GM21360 (cell line): ENCODE measurements around the gene FBXO40.
A peak's percentile ranks its signal among the peaks of the same experiment; 100 is the strongest.
"Not testable (repeated sequence)": the region's sequence is repeated elsewhere in the genome, so short reads cannot be mapped to it uniquely, and the experiment has no call there.

ENCODE experiments used
- ATAC-seq: cut with Tn5 transposase; IDR thresholded peaks from one replicate; pipeline ENCODE4 v1.9.1; 2021; ENCODE audit warnings: mild to moderate bottlenecking, moderate library complexity; ENCODE audit not compliant: unreplicated experiment

Gene FBXO40, protein sequence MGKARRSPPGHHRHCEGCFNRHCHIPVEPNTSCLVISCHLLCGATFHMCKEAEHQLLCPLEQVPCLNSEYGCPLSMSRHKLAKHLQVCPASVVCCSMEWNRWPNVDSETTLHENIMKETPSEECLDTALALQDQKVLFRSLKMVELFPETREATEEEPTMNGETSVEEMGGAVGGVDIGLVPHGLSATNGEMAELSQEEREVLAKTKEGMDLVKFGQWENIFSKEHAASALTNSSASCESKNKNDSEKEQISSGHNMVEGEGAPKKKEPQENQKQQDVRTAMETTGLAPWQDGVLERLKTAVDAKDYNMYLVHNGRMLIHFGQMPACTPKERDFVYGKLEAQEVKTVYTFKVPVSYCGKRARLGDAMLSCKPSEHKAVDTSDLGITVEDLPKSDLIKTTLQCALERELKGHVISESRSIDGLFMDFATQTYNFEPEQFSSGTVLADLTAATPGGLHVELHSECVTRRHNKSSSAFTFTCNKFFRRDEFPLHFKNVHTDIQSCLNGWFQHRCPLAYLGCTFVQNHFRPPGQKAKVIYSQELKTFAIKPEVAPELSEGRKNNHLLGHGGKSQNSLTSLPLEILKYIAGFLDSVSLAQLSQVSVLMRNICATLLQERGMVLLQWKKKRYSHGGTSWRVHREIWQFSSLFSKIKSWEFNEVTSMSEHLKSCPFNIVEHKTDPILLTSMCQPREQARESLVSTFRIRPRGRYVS

DNA sequence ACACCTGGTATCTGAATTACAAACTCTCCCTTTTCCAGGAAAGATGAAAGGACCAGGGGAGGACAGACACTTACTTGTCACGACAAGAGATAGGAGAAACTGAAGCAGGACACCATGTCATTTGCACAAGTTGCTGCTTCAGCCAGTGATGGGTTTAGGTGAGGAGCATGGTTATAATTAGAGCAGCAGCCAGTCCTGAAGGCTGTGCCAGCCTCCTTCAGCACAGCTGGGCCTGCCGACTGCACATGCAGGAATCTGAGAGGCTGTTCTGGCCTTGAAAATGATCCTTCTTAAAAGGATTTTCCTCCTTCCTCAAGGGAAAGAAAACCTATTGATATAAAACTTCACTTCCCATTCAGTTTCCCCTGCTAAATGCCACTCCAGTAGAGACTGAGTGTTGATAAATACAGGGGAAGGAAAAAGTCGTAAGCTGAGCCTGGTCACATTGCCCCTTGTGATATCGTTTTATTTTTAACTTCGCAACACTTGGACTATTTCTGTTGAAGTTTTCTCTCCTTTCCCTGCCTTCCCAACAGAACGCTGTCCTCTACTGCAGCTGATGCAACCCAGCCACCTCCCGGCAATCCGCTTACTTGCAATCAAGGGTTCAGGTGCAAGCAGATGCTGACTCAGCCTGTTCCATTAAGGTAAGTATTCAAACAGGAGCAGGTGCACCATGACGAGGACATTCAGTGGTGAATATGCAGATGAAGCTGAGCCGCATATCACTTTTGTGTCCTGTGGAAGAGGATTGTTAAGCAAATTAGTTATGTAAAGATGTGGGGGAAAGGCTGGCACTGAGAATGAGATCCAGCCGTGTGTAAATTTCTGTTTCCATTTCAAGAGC is at the start of gene FBXO40:
TSS of gene FBXO40 (plus strand) at position 524 of the 847 bp plus-strand sequence. CDS start 27,197 bp downstream, outside the sequence.
- no peak for ATAC-seq

DNA sequence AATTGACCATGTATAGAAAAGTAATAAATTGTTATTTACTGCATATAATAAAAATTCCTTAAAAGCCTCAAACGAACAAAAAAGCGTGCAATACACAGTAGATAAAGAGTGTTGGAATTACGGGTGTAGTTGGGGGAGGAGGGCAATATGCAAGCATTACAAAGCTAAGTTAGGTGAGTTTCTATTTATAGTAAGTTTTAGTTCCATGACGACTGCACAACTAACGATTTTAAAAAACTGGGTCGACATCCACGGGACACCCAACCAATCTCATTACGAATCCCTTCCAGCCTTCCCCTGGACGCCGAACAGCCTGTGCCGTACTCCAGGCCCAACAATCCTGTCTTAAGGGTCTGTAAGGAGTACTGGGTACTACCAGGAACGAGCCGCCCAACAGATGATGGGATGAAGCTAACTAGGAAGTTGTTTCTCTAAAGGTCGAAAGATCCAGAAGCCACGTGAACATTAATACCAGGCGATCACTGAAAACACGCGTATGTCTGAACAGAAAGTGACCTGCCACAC is 48.1 kb upstream of the FBXO40 start:
- ATAC-seq = peak; percentile 17

DNA sequence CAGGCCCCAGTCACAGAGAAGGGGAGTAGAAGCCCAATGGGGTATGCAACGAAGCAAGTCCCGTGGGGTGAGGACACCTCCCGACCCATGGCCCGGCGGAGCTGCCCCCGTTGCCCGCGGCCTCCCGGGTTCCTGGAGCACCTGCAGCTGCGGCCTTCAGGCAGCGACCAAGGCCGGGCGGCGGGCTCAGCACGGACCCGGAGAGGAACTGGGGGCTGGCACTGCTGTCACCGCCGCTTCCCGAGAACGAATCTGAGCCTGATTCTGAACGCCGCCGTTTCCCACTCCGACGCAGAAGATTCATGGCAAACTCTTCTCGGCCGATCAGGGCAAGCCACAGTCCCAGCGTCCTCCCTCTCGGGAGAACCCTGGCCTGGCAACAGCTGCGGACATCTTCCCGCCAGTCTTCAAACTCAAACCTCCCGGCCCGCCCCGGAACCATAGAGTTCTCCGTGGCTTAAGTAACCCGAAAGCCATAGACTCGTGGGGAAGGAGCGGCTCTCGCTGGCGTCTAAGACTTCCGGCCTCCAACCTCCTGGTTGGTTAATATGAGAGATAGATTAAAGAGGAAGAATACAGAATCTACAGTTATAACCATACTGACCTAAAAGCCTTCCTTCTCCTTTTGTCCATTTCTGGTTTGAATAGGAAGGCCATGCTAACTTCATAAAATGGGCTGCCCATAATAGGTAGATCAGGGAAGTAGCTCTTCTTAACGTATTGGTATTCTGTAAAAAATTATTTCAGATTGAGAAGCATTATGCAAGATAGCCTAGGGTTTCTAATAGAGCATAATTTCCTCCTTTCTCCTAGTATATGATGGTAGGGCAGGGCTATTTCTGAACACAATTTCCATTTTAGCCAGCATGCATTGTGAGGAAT is 47.4 kb upstream of the FBXO40 start, which contains the start of gene POLQ:
TSS of gene POLQ (minus strand) at position 415 of the 882 bp plus-strand sequence. CDS start at position 304, 111 bp downstream.
- peak; percentile 73 for ATAC-seq

DNA sequence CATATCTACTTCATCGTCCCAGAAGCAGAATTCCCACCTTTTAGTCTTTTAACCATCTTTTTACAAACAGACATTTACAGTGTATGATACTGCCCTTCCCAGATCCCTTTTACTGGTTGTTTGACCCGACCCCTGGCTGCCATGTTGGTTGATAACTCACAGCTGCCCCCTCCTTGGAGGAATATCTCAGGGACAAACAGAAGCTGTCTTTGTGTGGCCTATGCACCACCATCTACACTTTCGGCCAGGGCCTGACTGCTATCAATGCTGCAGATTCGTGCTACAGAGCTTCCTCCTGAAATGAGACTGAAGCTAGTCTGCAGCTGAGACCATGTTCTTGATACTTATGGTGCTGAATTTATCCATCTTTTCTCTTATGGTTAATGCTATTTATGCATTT is 40.8 kb upstream of the FBXO40 start:
- ATAC-seq = no peak

DNA sequence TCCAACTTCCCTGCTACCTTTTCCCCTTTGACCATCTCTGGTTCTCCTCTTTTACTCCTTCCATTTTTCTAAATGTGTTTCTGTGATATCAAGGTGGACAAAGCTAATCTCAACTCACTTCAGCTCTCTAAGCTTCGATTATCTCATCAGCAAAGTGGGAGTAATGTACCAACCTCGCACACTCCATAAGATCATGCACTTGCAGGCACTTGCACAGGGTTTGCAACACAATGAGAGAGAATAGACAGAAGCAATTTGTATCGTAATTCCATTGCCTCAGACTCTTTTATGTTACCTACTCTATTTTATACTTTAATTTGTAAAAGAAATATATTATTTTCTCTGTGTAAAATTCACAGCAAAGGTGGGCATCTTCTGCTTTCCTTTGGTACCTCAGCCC is 40.4 kb upstream of the FBXO40 start:
- ATAC-seq = no peak

DNA sequence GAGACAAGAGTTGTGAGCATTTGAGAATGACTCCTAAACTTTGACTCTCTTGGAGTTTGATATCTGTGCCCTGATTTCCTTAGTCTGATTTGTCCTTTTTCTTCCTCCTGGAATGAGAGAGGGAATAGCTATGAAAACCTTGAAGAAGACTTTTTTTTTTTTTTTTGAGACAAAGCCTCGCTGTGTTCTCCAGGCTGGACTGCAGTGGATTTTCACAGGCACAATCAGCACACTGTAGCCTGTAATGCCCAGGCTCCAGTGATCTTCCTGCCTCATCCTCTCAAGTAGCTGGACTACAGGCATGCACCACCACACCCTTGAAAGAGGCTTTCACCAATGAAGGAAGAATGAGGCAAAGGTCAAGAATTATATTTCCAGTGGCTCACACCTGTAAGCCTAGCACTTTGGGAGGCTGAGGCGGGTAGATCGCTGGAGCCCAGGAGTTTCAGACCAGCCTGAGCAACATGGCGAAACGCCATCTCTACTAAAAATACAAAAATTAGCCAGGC is 35.7 kb upstream of the FBXO40 start:
- no peak for ATAC-seq

DNA sequence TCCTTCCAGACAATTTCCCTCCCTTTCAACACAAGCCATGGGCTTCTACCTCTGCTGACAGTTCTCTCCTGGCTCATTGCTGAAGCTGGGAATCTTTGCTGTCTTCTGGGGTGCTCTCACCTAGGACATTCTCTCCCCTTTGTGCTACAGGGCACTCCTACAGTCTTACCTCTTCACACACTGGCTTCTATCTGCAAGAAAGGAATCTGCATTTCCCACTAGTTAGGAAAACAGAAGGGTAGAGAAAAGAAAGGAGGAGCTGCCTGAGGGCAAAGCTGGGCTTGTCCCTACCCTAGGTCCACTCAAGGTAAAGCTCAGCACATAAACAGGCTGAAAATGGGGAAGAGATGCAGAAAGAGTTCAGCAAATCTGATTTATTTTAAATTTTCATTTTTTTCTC is 31.0 kb upstream of the FBXO40 start:
- no peak for ATAC-seq

DNA sequence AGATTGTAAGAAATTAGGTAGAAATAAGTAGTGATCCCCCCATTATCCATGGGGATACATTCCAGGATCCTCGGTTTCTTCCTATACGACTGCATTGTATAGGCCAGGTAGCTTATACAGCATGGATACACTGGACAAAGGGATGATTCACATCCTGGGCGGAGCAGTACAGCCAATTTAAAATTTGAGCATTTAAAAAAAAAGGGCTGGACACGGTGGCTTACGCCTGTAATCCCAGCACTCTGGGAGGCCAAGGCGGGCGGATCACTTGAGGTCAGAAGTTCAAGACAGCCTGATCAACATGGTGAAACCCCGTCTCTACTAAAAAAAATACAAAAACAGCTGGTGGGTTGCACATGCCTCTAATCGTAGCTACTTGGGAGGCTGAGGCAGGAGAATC is 26.4 kb upstream of the FBXO40 start:
- ATAC-seq = no peak

DNA sequence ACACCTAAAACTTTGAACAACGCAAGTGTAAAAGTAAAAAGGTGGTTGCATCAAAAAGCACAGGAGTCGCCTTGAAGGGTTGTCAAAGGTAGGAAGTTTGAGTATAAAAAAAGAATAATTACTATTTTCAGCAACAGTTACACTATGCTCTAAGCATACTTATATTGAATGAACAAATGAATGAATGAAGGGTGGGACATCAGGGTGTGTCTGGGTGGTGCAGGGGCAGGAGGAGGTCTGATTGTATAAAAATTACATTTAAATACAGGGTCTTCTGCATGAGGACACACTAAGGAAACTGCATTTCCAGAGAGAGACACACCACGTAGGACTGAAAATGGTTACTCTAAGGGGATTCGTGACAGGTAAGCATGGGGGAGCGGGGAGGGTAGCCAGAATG is 25.5 kb upstream of the FBXO40 start, which contains the start of gene ARGFX:
TSS of gene ARGFX (plus strand) at position 301 of the 400 bp plus-strand sequence. CDS start 2,765 bp downstream, outside the sequence.
- no peak for ATAC-seq

DNA sequence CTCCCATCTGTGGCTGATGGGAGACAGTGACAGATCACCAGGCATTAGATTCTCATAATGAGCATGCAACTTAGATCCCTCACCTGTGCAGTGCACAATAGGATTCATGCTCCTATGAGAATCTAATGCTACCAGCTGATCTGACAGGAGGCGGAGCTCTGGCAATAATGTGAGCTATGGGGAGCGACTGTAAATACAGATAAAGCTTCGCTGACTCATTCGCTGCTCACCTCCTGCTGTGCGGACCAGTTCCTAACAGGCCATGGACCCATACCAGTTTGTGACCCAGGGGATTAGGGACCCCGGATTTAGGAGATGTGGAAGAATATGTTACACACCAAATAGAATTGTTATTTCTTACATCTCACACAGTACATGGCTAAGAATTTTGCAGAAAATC is 18.7 kb upstream of the FBXO40 start:
- no peak for ATAC-seq

DNA sequence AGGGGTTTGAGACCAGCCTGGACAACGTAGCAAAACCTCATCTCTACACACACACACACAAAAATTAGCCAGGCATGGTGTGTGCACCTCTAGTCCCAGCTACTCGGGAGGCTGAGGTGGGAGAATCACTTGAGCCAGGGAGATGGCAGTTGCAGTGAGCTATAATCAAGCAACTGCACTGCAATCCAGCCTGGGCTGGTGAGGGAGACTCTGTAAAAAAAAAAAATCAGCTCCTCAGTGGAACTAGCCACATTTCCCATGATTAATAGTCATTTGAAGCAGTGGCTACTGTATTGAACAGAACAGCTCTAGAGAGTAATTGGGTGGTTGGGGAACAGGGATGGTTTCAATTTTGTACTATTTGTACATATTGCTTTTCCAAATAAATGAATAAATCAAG is 11.5 kb upstream of the FBXO40 start:
- ATAC-seq = no peak

DNA sequence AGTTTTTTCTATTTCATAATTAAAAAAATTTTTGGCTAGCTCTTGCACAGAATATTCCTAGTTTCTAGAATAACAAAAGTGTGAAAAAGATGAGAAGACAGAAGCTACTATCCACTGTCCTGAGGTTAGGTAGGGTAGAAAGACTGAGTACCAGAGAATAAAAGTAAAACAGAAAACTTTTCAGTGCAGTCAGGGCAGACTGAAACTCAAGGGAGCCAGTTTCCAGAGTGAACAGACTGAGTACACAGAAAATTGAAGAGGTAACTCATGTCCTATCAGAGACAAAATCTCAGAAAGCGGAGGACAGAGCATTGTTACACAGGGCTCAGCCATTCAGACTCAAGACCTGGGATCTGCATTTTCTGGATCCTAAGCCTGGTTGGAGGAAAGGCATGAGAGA is 8.8 kb upstream of the FBXO40 start:
- no peak for ATAC-seq

DNA sequence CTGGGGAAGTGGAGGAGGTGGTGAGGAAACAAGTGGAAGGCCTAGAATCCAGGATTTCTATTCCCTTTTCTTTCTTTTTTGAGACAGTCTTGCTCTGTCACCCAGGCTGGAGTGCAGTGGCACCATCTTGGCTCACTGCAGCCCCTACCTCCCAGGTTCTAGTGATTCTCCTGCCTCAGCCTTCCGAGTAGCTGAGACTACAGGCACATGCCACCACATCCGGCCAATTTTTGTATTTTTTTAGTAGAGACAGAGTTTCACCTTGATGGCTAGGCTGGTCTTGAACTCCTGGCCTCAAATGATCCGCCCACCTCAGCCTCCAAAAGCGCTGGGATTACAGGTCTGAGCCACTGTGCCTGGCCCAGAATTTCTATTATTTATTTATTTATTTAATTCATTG is 627 bp downstream of the FBXO40 start:
- ATAC-seq = not testable (repeated sequence)

DNA sequence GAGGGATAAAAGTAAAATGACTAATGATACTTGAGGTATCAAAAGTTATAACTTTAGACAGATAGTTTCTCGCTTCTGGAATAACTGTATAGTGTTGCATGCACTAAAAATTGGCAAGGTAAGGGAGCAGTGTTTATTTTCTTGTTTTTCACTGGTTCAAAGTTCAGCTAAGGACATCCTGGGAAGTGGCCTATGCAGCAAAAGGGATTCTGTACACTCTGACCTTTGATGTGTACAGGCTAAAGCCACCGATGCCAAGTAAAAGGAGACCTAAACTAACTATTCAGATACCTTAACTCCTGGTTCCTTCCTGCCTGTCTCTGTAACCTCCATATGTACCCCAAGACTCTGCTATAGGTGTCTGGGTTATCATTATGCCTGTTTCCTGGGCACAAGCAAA is 1.7 kb downstream of the FBXO40 start:
- no peak for ATAC-seq

DNA sequence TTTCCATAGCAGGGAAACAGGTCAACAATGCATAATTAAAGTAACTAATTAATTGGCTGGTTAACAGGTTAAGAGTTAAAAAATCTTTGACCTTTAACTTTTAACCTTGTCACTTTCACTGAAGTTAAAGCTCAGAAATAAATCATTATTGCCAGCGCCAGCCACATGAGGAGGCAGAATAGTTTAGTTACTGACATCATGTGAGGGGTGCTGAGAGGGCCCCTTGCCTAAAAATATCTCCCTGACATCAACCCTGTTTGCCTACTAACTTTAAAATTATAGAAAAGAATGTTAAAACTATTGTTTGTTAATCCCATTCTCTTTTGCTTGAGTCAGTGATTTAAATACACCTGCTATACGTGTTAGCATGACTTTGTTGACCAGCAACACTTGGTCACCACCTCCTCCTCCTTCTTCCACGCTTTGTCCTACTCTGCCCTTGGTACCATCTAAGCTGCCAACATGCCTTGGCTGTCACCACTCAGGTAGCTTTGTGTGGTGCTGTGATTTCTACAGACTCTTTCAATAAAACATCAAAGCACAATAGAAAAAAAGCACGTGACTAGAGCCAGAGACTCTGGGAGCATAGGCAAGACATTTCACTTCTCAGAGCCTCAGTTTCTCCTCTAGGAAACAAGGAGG is 2.7 kb downstream of the FBXO40 start:
- ATAC-seq = no peak

DNA sequence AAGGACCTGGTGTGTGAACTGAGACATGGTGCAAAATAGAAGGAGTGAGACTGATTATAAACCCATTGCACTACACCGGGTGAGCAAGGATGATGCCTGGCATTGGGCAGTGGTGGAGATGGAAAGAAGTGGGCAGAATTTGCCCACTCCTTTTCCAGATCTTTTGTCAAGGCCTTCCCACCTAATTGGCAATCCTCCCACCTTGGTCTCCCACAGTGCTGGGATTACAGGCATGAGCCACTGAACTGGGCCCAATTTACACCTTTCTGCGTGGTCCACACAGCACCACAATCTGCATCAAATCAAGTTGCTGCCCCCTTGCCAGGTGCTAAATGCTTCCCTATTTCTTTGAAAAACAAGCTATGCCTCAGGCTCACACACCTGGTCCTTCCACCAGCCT is 5.4 kb downstream of the FBXO40 start:
- ATAC-seq = no peak

DNA sequence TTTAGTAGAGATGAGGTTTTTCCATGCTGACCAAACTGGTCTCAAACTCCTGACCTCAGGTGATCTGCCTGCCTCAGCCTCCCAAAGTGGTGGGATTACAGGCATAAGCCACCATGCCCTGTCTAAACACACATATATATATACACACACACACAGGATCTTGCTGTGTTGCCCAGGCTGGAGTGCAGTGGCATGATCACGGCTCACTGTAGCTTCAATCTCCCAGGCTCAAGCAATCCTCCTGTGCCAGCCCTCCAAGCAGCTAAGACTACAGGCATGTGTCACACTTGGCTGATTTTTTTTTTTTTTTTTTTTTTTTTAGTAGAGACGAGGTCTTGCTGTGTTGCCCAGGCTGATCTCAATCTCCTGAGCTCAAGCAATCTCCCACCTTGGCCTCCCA is 6.7 kb downstream of the FBXO40 start:
- not testable (repeated sequence) for ATAC-seq

DNA sequence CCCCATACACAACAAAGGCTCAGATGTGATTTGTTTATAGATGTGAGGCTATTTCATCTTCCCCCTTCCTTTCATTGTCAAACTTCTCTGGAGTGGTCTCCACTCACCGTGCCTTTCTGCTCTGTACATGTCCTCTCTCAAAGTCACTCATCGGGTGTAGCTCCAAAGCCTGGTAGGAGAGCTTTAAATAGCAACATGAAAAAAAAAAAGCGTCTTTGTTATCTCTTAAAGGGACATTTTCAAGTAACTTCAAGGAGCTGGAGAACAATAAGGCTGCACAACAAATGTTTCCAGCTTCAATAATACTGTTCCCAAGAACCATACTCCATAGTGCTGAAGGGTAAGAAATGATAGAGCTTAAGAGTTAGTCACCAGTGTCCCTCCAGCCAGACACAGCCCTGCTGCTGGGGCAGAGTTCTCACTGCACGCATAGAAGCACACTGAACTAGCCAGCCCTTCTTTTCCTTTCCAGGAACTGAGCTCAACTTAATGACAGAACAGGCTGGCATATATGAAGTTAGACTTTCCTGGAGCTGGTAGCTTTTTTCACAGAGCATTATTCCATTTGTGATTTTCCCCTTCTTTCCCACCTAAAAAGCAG is 8.1 kb downstream of the FBXO40 start:
- ATAC-seq = no peak

DNA sequence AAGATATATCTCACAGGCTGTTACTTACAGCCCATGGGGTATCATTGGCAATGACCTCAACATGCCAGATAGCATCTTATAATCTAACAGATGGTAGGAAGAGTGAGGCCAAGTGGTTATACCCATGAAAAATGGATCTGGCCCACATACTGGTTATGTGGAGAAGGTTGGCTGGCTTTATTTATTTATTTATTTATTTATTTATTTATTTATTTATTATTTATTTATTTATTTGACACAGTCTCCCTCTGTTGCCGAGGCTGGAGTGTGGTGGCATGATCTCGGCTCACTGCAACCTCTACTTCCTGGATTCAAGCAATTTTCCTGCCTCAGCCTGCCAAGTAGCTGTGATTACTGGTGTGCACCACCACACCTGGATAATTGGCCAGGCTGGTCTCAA is 11.6 kb downstream of the FBXO40 start:
- no peak for ATAC-seq
